Measurements from ENCODE around the gene DNAH14. TPM values are rescaled to one million over a fixed set of nuclear protein-coding genes. Genes with fewer than 3 reads are reported as not detected.

Gene DNAH14
- total and polyA plus RNA-seq, 2 of the 13 experiments (the other 11 are each of a cell fraction or from before 2014, with no cell fraction given), result 4.5 to 27.5 TPM

DNA sequence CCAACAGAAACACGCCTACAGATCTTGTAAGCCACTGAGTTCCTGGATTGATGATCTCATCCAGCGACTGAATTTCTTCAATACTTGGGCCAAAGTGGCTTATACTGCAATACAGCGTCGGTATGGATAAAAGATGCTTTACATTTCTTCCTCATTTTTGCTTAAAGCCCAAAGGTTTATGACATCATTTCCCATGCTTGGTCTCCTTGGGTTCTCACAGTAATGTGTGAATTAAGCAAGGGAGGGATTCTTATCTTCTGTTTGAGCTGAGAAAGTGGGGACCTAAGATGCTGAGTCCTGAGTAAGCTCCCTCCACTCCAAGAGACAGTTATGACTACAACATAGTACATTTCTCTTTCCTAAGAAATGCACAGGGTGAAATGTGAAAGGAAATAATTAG, 458.9 kb downstream of the DNAH14 start:
- Histone ChIP-seq H3K4me2 (ENCODE audit: low read depth, low read length) (no peak overlapping the region), H3K27me3 (ENCODE audit: control insufficient read depth in 1 of 2, insufficient read depth in 2 of 2, low read length in 2 of 2) (0 out of 5 replicates have a peak, but pooled peaks cover 0 to 2% of the 10 kb centered on the region in 2 experiments), H3K4me3 (replicated peaks in 1 of 3; ENCODE audit: insufficient read depth in 1 of 3, low read depth in 2 of 3, low read length in 3 of 3) (no peak overlapping the region), H3K9ac (ENCODE audit: insufficient read depth, low read depth, low read length) (no peak overlapping the region), H4K20me1 (ENCODE audit: insufficient read depth, low read length) (no peaks in the 10 kb centered on the region), H2AFZ (ENCODE audit: low read length) (no peak overlapping the region), H3K9me3 (ENCODE audit: low read length) (no peaks in the 10 kb centered on the region), H3K79me2 (ENCODE audit: insufficient read depth, low read length) (no peaks in the 10 kb centered on the region), H3K36me3 (replicated peaks in 1 of 2; ENCODE audit: control insufficient read depth in 1 of 2, insufficient read depth in 2 of 2, low read length in 2 of 2) (no peaks in the 10 kb centered on the region), H3K4me1 (ENCODE audit: insufficient read depth, low read length) (no peaks in the 10 kb centered on the region), H3K27ac (ENCODE audit: extremely low read length, insufficient read depth, low read length) (no peak overlapping the region)
- TF ChIP-seq ZNF460 (CRISPR knock-in tag; IDR thresholded peaks at IDR 0.05; ENCODE audit: borderline replicate concordance) (no peak), ATF7 (IDR thresholded peaks at IDR 0.05) (peak; percentile 35), ATF7 (CRISPR knock-in tag; IDR thresholded peaks at IDR 0.05) (no peak), NFE2L1 (CRISPR knock-in tag; IDR thresholded peaks at IDR 0.05; ENCODE audit: borderline replicate concordance) (no peak)
- FAIRE-seq, result no peak
- DNase-seq (ENCODE audit: low spot score), result no peak
- no peak for ATAC-seq
- intact Hi-C loops (cut with micrococcal nuclease; ENCODE audit: unreplicated experiment) (no loop called here), in situ Hi-C loops (cut with HindIII; ENCODE audit: extremely low pct_ligation_motif_present, low pct_unique_long_range_greater_than_20kb) (no loop called here)
- WGBS (ENCODE audit: low lambda C conversion rate), result 67% methylated on average over 4 of the region's 4 CpGs
- ChIA-PET CTCF (ENCODE audit: low intra/inter-chr PET ratio, low total read pairs) (no interaction called here), POLR2A (no interaction called here)
- no TSS peak for BruUV-seq (replicated peaks)

DNA sequence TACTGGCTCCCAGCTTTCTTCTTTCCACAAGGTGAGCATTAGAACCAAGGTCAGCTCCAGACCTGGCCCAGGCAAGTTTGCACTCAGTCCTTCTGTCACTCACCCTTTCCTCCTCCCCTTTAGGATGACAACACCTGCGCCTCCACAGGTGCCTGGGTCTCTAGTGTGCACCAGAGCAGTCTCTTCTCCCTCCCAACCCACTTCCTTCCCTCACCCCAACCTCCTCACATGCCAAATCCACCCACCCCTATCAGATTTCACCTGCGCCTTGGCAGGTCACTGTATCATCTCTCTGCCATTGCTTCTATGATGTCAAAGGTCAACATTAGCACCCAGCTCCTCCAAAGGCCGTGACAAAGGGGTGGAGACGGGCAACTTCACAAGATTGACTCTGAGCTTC, 460.4 kb downstream of the DNAH14 start:
- 73% methylated on average over 4 of the region's 4 CpGs for WGBS (ENCODE audit: low lambda C conversion rate)
- FAIRE-seq (no peak), DNase-seq (ENCODE audit: low spot score) (no peak), ATAC-seq (no peak)
- in situ Hi-C loops (cut with HindIII; ENCODE audit: extremely low pct_ligation_motif_present, low pct_unique_long_range_greater_than_20kb), result no loop called here
- Histone ChIP-seq H3K9me3 (ENCODE audit: low read length) (no peaks in the 10 kb centered on the region), H3K4me3 (replicated peaks in 1 of 3; ENCODE audit: insufficient read depth in 1 of 3, low read depth in 2 of 3, low read length in 3 of 3) (no peak overlapping the region), H3K9ac (ENCODE audit: insufficient read depth, low read depth, low read length) (no peak overlapping the region), H3K27ac (ENCODE audit: extremely low read length, insufficient read depth, low read length) (no peak overlapping the region), H3K79me2 (ENCODE audit: insufficient read depth, low read length) (no peaks in the 10 kb centered on the region), H3K36me3 (replicated peaks in 1 of 2; ENCODE audit: control insufficient read depth in 1 of 2, insufficient read depth in 2 of 2, low read length in 2 of 2) (no peaks in the 10 kb centered on the region), H4K20me1 (ENCODE audit: insufficient read depth, low read length) (no peaks in the 10 kb centered on the region), H2AFZ (ENCODE audit: low read length) (no peak overlapping the region), H3K4me2 (ENCODE audit: low read depth, low read length) (no peak overlapping the region), H3K4me1 (ENCODE audit: insufficient read depth, low read length) (no peaks in the 10 kb centered on the region), H3K27me3 (ENCODE audit: control insufficient read depth in 1 of 2, insufficient read depth in 2 of 2, low read length in 2 of 2) (no peaks in the 10 kb centered on the region)
- ChIA-PET CTCF (ENCODE audit: low intra/inter-chr PET ratio, low total read pairs) (no interaction called here), POLR2A (no interaction called here)
- intact Hi-C loops (cut with micrococcal nuclease; ENCODE audit: unreplicated experiment), result no loop called here
- no peak for TF ChIP-seq ZNF598 (CRISPR knock-in tag; IDR thresholded peaks at IDR 0.05; ENCODE audit: borderline replicate concordance)
- no peak for TF ChIP-seq MEIS2 (CRISPR knock-in tag; IDR thresholded peaks at IDR 0.05)
- TF ChIP-seq HOXA5 (CRISPR knock-in tag; IDR thresholded peaks at IDR 0.05), result no peak
- TF ChIP-seq, protein P1, sequence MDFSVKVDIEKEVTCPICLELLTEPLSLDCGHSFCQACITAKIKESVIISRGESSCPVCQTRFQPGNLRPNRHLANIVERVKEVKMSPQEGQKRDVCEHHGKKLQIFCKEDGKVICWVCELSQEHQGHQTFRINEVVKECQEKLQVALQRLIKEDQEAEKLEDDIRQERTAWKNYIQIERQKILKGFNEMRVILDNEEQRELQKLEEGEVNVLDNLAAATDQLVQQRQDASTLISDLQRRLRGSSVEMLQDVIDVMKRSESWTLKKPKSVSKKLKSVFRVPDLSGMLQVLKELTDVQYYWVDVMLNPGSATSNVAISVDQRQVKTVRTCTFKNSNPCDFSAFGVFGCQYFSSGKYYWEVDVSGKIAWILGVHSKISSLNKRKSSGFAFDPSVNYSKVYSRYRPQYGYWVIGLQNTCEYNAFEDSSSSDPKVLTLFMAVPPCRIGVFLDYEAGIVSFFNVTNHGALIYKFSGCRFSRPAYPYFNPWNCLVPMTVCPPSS (IDR thresholded peaks at IDR 0.05), result no peak
- no peak for TF ChIP-seq DMAP1 (CRISPR knock-in tag; IDR thresholded peaks at IDR 0.05)
- TF ChIP-seq PITX1 (CRISPR knock-in tag; IDR thresholded peaks at IDR 0.05), result no peak
- TF ChIP-seq, protein P2, sequence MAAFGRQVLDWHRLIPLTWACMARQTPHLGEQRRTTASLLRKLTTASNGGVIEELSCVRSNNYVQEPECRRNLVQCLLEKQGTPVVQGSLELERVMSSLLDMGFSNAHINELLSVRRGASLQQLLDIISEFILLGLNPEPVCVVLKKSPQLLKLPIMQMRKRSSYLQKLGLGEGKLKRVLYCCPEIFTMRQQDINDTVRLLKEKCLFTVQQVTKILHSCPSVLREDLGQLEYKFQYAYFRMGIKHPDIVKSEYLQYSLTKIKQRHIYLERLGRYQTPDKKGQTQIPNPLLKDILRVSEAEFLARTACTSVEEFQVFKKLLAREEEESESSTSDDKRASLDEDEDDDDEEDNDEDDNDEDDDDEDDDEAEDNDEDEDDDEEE (CRISPR knock-in tag; IDR thresholded peaks at IDR 0.05), result no peak
- TF ChIP-seq NPAS2 (CRISPR knock-in tag; IDR thresholded peaks at IDR 0.05; ENCODE audit: borderline replicate concordance), result no peak
- BruUV-seq (replicated peaks), result no TSS peak
